GM19395 (cell line): Measurements from ENCODE around the gene ABCC9.
"Not testable (repeated sequence)": the region's sequence is repeated elsewhere in the genome, so short reads cannot be mapped to it uniquely, and the experiment has no call there.

Source experiments
- ATAC-seq: cut with Tn5 transposase; IDR thresholded peaks from one replicate; pipeline ENCODE4 v1.9.1; 2021; ENCODE audit warnings: mild to moderate bottlenecking, moderate library complexity; ENCODE audit not compliant: unreplicated experiment

The ABCC9 gene

GRCh38 chr12:21819678-21820077 lies 121.5 kb downstream of the ABCC9 start:
- ATAC-seq: no peak

GRCh38 chr12:21819236-21819635 lies 122.0 kb downstream of the ABCC9 start:
- no peak for ATAC-seq

- no peak for ATAC-seq
Measured at GRCh38 chr12:21818627-21819026, 122.6 kb downstream of the ABCC9 start.

GRCh38 chr12:21815306-21816062 lies 125.7 kb downstream of the ABCC9 start:
- ATAC-seq: no peak

- ATAC-seq: no peak
Measured at GRCh38 chr12:21814814-21815213, 126.4 kb downstream of the ABCC9 start.

GRCh38 chr12:21814327-21814726 lies 126.9 kb downstream of the ABCC9 start:
- no peak for ATAC-seq

- no peak for ATAC-seq
Measured at GRCh38 chr12:21813751-21814150, 127.5 kb downstream of the ABCC9 start.

GRCh38 chr12:21813125-21813524 lies 128.1 kb downstream of the ABCC9 start:
- ATAC-seq: no peak

- not testable (repeated sequence) for ATAC-seq
Measured at GRCh38 chr12:21812340-21812739, 128.9 kb downstream of the ABCC9 start.

- ATAC-seq: no peak
Measured at GRCh38 chr12:21809100-21809499, 132.1 kb downstream of the ABCC9 start.

GRCh38 chr12:21806255-21806654 lies 135.0 kb downstream of the ABCC9 start:
- ATAC-seq: no peak

- ATAC-seq: no peak
Measured at GRCh38 chr12:21801522-21802288, 139.5 kb downstream of the ABCC9 start.

- ATAC-seq: no peak
Measured at GRCh38 chr12:21800011-21800410, 141.2 kb downstream of the ABCC9 start.

- no peak for ATAC-seq
Measured at GRCh38 chr12:21797539-21797938, 143.7 kb downstream of the ABCC9 start.

- no peak for ATAC-seq
Measured at GRCh38 chr12:21795648-21796328, 145.4 kb downstream of the ABCC9 start.

GRCh38 chr12:21794807-21795595 lies 146.2 kb downstream of the ABCC9 start:
- not testable (repeated sequence) for ATAC-seq

GRCh38 chr12:21789687-21790086 lies 151.5 kb downstream of the ABCC9 start:
- ATAC-seq: not testable (repeated sequence)

GRCh38 chr12:21788089-21788983 lies 152.9 kb downstream of the ABCC9 start:
- no peak for ATAC-seq

- ATAC-seq: no peak
Measured at GRCh38 chr12:21786041-21786531, 155.1 kb downstream of the ABCC9 start.

GRCh38 chr12:21782723-21783122 lies 158.5 kb downstream of the ABCC9 start:
- not testable (repeated sequence) for ATAC-seq
